Caco-2 (cell line): ENCODE measurements around the gene TMPRSS7. TPM values are rescaled to one million over a fixed set of nuclear protein-coding genes. Genes with fewer than 3 reads are reported as not detected.

ENCODE experiments used
- BruUV-seq: library from RNA; stranded (reverse); fragments of 400-500 nt; replicated peaks from 2 replicates; lab custom pipeline; 2021; lab: Mats Ljungman, UMichigan
- CTCF ChIA-PET: fragments of 300-600 bp; sonication (Branson Sonifier 250); formaldehyde crosslinking; loops from one replicate; lab custom pipeline; 2022; ENCODE audit warnings: antibody characterized with exemption; lab: Charles Lee
- POLR2A ChIA-PET: fragments of 300-600 bp; sonication (Branson Sonifier 250); formaldehyde crosslinking; loops from one replicate; lab custom pipeline; 2022; ENCODE audit warnings: antibody characterized with exemption; lab: Charles Lee
- DNase-seq, 2 experiments: peaks; one replicate each; pipeline versions ENCODE4 v3.0.0 to v3.0.0-alpha.2; 2020 to 2022
- H3K27me3 ChIP-seq: replicated peaks from 2 replicates; pipeline ENCODE4 v1.6.0; 2011; ENCODE audit warnings: low read length; ENCODE audit not compliant: control insufficient read depth, insufficient read depth
- H3K36me3 ChIP-seq: 2 replicates; pipeline ENCODE4 v1.5.1; 2011; ENCODE audit warnings: low read length; ENCODE audit not compliant: control insufficient read depth, insufficient read depth
- H3K4me1 ChIP-seq: fragments of 250-450 bp; sonication (Bioruptor Pico); 2 replicates; pipeline ENCODE4 v1.5.1; 2020; ENCODE audit warnings: mild to moderate bottlenecking
- H3K4me3 ChIP-seq: 2 replicates; pipeline ENCODE4 v1.5.1; 2011; ENCODE audit warnings: low read depth, mild to moderate bottlenecking, control low read depth, low read length
- H3K9me3 ChIP-seq: fragments of 250-450 bp; sonication (Bioruptor Pico); 2 replicates; pipeline ENCODE4 v1.5.1; 2020; ENCODE audit warnings: mild to moderate bottlenecking, moderate library complexity
- H3K27ac Mint-ChIP-seq: one replicate; pipeline ENCODE4 v1.8.0; 2022; ENCODE audit warnings: mixed read lengths; ENCODE audit not compliant: unreplicated experiment
- H3K27me3 Mint-ChIP-seq: one replicate; pipeline ENCODE4 v1.8.0; 2022; ENCODE audit warnings: mixed read lengths; ENCODE audit not compliant: insufficient read depth, unreplicated experiment
- H3K36me3 Mint-ChIP-seq: one replicate; pipeline ENCODE4 v1.8.0; 2022; ENCODE audit warnings: mild to moderate bottlenecking, mixed read lengths; ENCODE audit not compliant: insufficient read depth, unreplicated experiment
- H3K4me1 Mint-ChIP-seq: one replicate; pipeline ENCODE4 v1.8.0; 2022; ENCODE audit warnings: low read depth, mixed read lengths; ENCODE audit not compliant: unreplicated experiment
- H3K4me3 Mint-ChIP-seq: one replicate; pipeline ENCODE4 v1.8.0; 2022; ENCODE audit warnings: mild to moderate bottlenecking, moderate library complexity, mixed read lengths; ENCODE audit not compliant: unreplicated experiment
- H3K9me3 Mint-ChIP-seq: one replicate; pipeline ENCODE4 v1.8.0; 2022; ENCODE audit warnings: mixed read lengths; ENCODE audit not compliant: unreplicated experiment
- intact Hi-C: fragments of 100-400 bp; cut with micrococcal nuclease; formaldehyde crosslinking; loops from one replicate; pipeline ENCODE4 v1.10.0; 2022; ENCODE audit not compliant: unreplicated experiment
- total RNA-seq: library from RNA; stranded (reverse); gene quantifications from 2 replicates; pipeline ENCODE4 v1.2.3, GENCODE V29; 2022
- TF ChIP-seq, protein P1 (sequence below), 2 experiments: fragments of 200-600 bp in 1 of 2; IDR thresholded peaks; 1 replicate in 1 of 2; 2 replicates in 1 of 2; pipeline versions ENCODE4 v1.5.1 to v1.8.0; 2011 to 2022; ENCODE audit warnings: antibody characterized with exemption in 1 of 2, control low read depth in 1 of 2, inconsistent platforms in 1 of 2, low read depth in 1 of 2, low read length in 1 of 2, mild to moderate bottlenecking in 1 of 2, moderate library complexity in 1 of 2; ENCODE audit not compliant: insufficient read depth in 1 of 2, severe bottlenecking in 1 of 2, unreplicated experiment in 1 of 2

Gene TMPRSS7
- total RNA-seq, 1 experiment from 2014 or later: 0.36 TPM

DNA sequence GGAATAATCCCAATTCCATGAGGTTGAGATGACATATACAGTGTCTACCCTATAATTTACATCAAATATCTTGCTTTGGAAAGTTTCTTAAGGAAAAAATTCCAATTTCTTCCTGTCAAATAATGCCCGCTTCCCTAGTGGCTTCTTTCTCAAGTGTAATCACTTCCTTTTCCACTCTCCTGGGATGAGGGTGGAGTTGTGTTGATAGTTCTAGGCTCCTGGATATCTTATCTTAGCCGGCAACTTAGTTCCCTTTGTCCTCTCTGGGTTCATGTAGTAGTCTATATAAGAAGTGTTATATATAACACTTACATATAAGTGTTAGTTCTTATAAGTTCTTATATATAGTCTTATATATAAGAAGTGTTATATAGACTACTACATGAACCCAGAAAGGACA is 24.9 kb upstream of the TMPRSS7 start:
- Histone ChIP-seq H3K27me3 (no peaks in the 10 kb centered on the region), H3K9me3 (no peaks in the 10 kb centered on the region), H3K4me3 (no peak overlapping the region), H3K4me1 (peaks cover 11% of the 10 kb centered on the region), H3K36me3 (no peaks in the 10 kb centered on the region)
- ChIA-PET CTCF (no interaction called here), POLR2A (no interaction called here)
- Mint-ChIP-seq H3K27ac (no peak overlapping the region), H3K4me1 (peaks cover 5% of the 10 kb centered on the region), H3K9me3 (no peaks in the 10 kb centered on the region), H3K4me3 (no peak overlapping the region), H3K36me3 (no peaks in the 10 kb centered on the region), H3K27me3 (no peaks in the 10 kb centered on the region)
- TF ChIP-seq, protein P1, sequence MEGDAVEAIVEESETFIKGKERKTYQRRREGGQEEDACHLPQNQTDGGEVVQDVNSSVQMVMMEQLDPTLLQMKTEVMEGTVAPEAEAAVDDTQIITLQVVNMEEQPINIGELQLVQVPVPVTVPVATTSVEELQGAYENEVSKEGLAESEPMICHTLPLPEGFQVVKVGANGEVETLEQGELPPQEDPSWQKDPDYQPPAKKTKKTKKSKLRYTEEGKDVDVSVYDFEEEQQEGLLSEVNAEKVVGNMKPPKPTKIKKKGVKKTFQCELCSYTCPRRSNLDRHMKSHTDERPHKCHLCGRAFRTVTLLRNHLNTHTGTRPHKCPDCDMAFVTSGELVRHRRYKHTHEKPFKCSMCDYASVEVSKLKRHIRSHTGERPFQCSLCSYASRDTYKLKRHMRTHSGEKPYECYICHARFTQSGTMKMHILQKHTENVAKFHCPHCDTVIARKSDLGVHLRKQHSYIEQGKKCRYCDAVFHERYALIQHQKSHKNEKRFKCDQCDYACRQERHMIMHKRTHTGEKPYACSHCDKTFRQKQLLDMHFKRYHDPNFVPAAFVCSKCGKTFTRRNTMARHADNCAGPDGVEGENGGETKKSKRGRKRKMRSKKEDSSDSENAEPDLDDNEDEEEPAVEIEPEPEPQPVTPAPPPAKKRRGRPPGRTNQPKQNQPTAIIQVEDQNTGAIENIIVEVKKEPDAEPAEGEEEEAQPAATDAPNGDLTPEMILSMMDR (IDR thresholded peaks at IDR 0.05; ENCODE audit: insufficient read depth in 1 of 2, low read depth in 1 of 2, low read length in 1 of 2, severe bottlenecking in 1 of 2, unreplicated experiment in 1 of 2): no peak
- DNase-seq: no peak
- intact Hi-C loops: no loop called here
- BruUV-seq: no TSS peak

DNA sequence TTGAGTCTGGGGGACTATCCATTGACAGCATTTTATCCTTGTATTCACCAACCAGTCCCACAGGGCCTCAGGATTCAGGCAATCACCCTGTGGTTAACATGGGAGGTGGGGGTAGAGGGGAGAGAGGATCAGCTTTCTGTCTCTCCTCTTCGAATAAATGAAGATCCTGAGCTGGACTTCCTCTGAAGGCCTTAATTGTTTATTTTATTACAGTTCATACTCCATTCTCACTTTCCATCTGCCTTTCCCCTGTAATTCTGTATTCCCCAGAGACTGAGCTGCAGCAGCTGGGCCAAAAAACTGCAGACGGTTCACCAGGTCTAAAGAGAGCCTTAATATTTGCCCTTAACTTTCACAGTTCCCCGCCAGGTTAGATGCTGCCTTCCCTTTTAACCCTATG is 23.9 kb upstream of the TMPRSS7 start:
- Histone ChIP-seq H3K4me1 (0 out of 2 replicates have a peak, but pooled peaks cover 6% of the 10 kb centered on the region), H3K27me3 (no peaks in the 10 kb centered on the region), H3K4me3 (no peak overlapping the region), H3K36me3 (no peaks in the 10 kb centered on the region), H3K9me3 (no peaks in the 10 kb centered on the region)
- DNase-seq: no peak
- no TSS peak for BruUV-seq
- H3K36me3 Mint-ChIP-seq: no peaks in the 10 kb centered on the region
- H3K4me1 Mint-ChIP-seq: no peaks in the 10 kb centered on the region
- ChIA-PET POLR2A (no interaction called here), CTCF (no interaction called here)
- no peaks in the 10 kb centered on the region for H3K27me3 Mint-ChIP-seq
- no peak overlapping the region for H3K27ac Mint-ChIP-seq
- intact Hi-C loops: no loop called here
- H3K4me3 Mint-ChIP-seq: no peak overlapping the region
- TF ChIP-seq, protein P1 (IDR thresholded peaks at IDR 0.05; ENCODE audit: insufficient read depth in 1 of 2, low read depth in 1 of 2, low read length in 1 of 2, severe bottlenecking in 1 of 2, unreplicated experiment in 1 of 2): no peak
- no peaks in the 10 kb centered on the region for H3K9me3 Mint-ChIP-seq

DNA sequence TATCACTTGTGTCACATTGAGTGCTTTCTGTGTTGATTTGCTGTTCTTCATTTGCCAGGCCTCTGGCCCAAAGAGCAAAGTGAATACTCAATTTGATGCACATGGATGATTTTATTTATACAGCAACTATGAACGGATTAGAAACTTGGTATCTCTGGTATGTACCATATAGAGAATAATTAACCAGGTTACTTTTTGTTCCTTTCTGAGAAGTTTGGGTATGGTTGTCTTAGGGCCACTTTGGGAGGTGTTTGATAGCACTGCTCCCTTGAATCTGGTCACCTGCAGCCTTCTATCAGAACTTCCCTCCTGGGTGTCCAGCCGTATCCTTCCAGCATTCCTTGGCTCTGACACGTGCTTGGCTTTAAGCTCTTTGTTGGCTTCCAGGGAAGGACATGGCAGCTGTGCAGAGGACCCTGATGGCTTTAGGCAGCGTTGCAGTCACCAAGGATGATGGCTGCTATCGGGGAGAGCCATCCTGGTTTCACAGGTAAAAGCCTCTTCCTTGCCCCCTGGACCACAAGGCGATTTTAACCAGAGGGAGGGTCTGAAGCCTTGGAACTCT is 23.1 kb upstream of the TMPRSS7 start:
- no peaks in the 10 kb centered on the region for H3K9me3 Mint-ChIP-seq
- H3K27me3 Mint-ChIP-seq: no peaks in the 10 kb centered on the region
- POLR2A ChIA-PET: interaction anchor here (0.6 kb wide), 1 partner anchor 148 kb away, joined by 3 read pairs; no protein-coding TSS in a partner anchor
- Histone ChIP-seq H3K9me3 (no peaks in the 10 kb centered on the region), H3K27me3 (no peaks in the 10 kb centered on the region), H3K36me3 (no peaks in the 10 kb centered on the region), H3K4me1 (0 out of 2 replicates have a peak, but pooled peaks cover 6% of the 10 kb centered on the region), H3K4me3 (no peak overlapping the region)
- CTCF ChIA-PET: no interaction called here
- TF ChIP-seq, protein P1 (IDR thresholded peaks at IDR 0.05; ENCODE audit: insufficient read depth in 1 of 2, low read depth in 1 of 2, low read length in 1 of 2, severe bottlenecking in 1 of 2, unreplicated experiment in 1 of 2): no peak
- no peaks in the 10 kb centered on the region for H3K4me1 Mint-ChIP-seq
- H3K27ac Mint-ChIP-seq: no peak overlapping the region
- H3K4me3 Mint-ChIP-seq: no peak overlapping the region
- intact Hi-C loops: no loop called here
- no TSS peak for BruUV-seq
- no peaks in the 10 kb centered on the region for H3K36me3 Mint-ChIP-seq
- DNase-seq: no peak
